HG02798 (cell line): ENCODE results near the gene ULK4.
"Not testable (repeated sequence)": the region's sequence is repeated elsewhere in the genome, so short reads cannot be mapped to it uniquely, and the experiment has no call there.

Experiments
- ATAC-seq: cut with Tn5 transposase; IDR thresholded peaks from one replicate; pipeline ENCODE4 v1.9.1; 2021; ENCODE audit warnings: mild to moderate bottlenecking; ENCODE audit not compliant: unreplicated experiment, poor library complexity

The ULK4 gene

DNA sequence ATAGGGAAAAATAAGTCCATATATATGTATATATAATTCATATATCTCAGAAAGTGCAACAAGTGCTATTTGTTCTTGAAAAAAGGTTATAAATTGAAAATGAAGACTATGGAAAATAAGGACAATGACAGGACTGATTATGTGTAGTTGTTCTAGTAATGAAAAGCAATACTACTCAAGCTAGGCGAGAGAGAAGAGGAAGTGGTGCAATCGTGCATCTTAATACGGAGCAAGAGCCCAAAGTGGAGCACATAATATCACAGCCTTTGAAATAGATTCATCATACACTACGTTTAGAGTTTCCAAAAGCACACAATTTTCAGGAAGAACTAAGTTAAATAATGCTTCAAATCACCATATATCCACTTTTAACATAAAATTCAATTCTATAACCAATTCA lies 87.9 kb downstream of the ULK4 start:
- ATAC-seq = no peak

DNA sequence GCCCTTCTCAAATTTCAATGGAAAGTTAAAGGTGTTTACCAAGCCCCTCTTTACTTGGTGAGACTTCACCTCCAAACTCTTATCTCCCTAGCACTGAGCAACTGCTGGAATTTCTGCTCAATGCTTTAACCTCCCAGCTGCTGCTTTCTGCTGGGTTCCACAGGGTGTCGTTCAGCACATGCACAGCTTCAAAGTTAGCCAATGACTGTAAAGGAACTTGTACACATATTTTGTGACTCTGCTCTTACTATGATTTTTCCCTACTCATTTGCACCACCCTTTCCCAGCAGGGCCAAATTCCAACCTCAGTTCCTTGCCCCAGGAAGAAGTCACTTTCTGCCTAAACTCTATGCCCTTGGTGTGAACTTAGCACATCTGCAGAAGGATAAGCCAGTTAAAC lies 89.7 kb downstream of the ULK4 start:
- ATAC-seq = no peak

GRCh38 chr3:41867533-41867932 lies 94.4 kb downstream of the ULK4 start:
- ATAC-seq = no peak

DNA sequence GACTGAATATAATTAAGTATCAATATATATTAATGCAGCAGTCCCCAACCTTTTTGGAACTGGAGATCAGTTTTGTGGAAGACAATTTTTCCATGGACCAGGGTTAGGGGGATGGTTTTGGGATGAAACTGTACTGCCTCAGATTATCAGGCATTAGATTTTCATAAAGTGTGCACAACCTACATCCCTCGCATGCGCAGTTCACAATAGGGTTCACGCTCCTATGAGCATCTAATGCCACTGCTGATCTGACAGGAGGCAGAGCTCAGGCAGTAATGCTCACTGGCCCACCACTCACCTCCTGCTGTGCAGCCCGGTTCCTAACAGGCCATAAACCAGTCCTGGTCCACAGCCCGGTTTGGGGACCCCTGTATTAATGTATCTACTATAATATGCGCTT lies 95.6 kb downstream of the ULK4 start:
- ATAC-seq = no peak

DNA sequence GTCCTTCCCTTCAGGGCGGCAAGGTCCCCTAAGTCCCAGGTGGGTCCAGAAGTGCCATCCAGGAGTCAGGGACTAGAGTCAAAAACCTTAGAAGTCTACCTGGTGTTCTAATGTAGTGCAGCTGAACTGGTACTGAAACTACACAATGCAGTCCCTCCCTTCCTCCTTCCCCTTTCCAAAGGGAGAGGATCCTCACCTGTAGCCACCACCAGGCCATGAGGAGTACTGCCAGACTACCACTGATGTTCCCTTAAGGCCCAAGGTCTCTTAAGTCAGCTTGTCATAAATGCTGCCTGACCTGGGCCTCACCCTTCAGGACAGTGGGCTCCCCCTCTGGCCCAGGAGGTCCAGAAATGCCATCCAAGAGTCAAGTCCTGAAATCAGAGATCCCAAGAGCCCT lies 98.9 kb downstream of the ULK4 start:
- no peak for ATAC-seq

DNA sequence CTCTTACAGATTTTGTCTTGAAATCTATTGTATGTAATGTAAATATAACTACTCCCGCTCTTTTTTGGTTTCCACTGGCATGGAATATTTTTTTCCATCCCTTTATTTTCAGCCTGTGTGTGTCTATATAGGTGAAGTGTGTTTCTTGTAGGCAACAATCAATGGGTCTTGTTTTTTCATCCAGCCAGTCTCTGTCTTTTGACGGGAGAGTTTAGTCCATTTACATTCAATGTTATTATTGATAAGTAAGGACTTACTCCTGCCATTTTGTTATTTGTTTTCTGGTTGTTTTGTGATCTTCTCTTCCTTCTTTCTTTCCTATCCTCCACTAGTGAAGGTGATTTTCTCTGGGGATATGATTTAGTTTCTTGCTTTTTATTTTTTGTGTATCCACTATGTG lies 101.4 kb downstream of the ULK4 start:
- not testable (repeated sequence) for ATAC-seq

DNA sequence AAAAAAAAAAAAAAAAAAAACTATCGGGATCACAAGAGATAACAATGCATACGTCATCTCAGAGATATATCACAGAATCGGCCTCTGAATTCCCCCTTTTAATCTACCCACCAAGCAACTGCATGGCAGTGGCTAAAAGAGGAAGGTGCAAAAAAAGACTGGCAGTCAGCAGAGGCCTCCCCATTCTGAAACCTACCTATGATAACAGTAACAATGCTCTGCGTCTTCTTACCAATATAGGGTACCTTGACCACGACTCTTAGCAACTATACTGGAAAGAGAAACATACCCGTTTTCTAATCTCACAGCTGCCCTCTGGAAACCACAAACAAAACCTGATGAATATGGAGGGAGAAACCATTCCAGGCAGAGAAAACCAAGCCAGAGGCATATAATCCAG lies 106.9 kb downstream of the ULK4 start:
- ATAC-seq = no peak

DNA sequence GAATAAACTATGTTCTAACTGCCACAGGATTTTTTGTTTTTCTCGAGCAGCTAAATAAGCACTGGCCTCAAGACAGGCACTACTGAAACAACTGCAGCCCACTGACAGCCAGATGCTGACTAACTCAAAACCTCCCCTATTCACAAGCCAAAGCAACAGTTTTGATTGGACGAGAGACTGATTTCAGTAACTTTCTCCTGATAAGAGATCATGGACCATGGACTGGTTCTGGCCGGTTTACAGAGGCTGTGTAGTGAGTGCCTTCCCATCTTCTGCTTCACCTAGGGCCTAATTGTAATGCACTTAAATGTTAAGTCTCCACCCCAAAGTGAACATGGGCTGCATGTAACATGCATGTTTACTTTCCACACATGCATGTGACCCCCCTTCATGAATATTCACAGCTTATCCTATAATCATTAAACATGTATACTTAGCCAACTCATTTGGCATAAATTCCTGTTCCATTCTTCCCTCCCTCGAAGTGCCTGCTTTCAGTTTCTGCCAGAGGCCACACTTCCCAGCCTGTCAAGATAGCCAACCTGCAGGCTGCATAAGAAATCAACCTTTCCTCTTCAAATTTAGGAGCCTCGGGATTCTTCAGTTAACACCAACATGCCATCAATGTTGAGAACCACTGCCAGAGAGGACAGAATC lies 108.2 kb downstream of the ULK4 start:
- ATAC-seq = no peak

- ATAC-seq = no peak
Measured at GRCh38 chr3:41848753-41849574, 112.9 kb downstream of the ULK4 start.

DNA sequence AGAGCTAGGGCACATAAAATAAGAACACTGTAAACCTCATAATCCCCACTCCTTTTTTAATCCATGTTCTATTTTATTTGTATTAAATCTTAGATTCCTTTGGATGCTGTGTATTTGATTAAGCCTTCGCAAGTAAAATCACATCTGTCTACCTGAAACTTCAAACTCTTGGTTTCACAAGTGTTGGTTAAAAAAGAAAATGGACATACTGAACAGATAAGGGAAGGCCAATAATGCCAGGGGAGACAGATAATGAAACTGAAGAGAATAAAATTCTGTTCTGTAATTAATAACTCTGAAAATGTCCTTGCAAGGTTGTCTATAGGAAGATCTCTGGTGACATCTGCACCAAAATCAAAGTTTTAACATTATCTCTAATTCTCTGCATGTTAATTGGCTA lies 114.2 kb downstream of the ULK4 start:
- no peak for ATAC-seq

DNA sequence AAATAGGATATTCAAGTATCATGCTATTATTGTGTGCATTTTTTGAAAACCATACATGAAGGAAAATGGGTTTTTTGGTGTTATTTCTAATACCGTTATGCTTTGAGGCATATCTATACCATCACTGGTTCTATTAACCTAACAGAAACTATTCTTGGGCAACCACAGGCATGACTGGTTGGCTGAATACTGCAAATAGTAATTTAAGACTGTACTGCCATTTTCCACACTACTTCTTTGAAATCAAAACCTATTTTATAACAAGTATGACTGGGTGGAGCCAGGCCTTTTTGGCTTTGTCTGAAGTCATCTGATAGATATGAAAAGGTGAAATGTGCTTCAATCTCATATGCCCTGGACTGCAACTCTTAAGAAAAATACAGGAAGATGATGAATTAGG lies 115.1 kb downstream of the ULK4 start:
- ATAC-seq = no peak

GRCh38 chr3:41845826-41846225 lies 116.1 kb downstream of the ULK4 start:
- ATAC-seq = no peak

DNA sequence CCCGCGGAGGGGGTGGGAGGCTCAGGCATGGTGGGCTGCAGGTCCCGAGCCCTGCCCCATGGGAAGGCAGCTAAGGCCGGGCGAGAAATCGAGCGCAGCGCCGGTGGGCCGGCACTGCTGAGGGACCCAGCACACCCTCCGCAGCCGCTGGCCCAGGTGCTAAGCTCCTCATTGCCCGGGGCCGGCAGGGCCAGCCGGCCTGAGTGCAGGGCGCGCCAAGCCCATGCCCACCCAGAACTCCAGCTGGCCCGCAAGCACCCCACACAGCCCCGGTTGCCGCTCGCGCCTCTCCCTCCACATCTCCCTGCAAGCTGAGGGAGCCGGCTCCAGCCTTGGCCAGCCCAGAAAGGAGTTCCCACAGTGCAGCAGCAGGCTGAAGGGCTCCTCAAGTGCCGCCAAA lies 117.6 kb downstream of the ULK4 start:
- not testable (repeated sequence) for ATAC-seq

DNA sequence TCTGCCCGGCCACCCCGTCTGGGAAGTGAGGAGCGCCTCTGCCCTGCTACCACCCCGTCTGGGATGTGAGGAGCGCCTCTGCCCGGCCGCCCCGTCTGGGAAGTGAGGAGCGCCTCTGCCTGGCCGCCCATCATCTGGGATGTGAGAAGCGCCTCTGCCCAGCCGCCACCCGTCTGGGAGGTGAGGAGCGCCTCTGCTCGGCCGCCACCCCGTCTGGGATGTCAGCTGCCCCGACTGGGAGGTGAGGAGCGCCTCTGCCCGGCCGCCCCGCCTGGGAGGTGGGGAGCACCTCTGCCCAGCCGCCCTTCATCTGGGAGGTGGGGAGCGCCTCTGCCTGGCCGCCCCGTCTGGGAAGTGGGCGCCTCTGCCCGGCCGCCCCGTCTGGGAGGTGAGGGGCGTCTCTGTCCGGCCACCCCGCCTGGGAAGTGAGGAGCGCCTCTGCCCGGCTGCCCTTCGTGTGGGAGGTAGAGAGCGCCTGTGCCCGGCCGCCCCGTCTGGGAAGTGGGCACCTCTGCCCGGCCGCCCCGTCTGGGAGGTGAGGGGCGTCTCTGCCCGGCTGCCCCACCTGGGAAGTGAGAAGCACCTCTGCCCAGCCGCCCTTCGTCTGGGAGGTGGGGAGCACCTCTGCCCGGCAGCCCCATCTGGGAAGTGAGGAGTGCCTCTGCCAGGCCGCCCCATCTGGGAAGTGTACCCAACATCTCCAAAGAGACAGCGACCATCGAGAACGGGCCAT lies 120.8 kb downstream of the ULK4 start:
- not testable (repeated sequence) for ATAC-seq

GRCh38 chr3:41836360-41837134 lies 125.4 kb downstream of the ULK4 start:
- ATAC-seq = no peak

DNA sequence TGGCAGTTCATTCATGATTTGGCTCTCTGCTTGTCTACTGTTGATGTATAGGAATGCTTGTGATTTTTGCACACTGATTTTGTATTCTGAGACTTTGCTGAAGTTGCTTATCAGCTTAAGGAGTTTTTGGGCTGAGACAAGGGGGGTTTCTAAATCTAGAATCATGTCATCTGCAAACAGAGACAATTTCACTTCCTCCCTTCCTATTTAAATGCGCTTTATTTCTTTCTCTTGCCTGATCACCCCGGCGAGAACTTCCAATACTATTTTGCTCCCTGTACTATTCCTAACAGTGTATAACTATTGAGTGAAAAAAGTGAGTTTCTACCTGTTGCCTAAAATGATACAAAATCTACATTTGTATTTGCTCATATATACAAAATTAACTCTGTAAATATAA lies 128.3 kb downstream of the ULK4 start:
- no peak for ATAC-seq

GRCh38 chr3:41819236-41819635 lies 142.7 kb downstream of the ULK4 start:
- no peak for ATAC-seq

DNA sequence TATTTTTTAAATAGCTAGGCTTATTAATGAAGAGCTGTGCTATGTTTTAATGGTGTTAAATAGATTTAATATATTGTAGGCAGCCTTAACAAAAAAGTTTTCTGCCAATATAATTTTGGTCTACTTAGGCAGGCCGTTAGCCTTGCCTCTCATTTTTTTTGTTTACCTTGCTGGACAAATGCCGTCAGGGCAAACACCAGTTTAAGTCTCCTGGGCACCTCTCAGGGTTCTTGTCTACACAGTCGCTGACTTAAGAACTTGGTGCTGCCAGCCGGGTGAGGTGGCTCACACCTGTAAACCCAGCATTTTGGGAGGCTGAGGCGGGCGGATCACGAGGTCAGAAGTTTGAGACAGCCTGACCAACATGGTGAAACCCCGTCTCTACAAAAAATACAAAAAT lies 153.3 kb downstream of the ULK4 start:
- no peak for ATAC-seq

GRCh38 chr3:41808152-41808551 lies 153.8 kb downstream of the ULK4 start:
- ATAC-seq = no peak

DNA sequence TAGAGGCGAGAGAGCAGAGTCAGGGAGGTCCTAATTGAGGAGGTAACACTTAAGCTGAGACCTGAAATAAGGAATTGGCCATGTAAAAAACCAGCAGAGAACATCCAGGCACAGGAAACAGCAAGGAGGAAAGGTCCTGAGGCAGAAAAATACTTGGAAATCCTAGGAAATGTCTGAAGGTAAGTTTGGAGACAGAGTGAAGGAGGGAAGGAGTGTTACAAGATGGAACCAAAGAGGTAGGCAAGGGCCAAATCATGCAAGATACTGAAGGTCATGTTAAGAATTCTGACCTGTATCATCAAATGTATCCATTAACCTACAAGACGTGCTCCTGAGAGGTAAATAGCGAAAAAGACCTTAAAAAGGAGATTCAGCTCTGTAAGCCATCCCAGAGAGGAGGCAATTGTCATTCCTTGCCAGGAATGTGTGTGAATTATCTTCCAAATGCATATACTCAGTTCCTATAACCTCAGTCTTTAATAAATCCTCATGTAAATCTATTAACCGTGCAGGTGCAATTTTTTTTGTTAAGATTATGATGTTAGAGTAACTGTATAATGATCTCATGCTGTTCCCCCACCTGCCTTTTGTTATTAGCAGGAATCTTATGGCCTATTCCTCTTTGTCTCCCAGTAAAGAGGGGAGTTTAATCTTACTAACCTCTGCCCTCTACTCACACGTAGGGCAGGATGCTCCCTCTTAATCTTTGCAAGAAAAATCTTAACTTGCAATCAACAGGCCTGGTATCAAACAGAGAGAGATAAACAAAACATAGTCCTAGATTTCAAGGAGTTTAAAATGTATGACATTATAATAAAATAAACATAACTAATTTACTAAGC lies 166.9 kb downstream of the ULK4 start:
- ATAC-seq = no peak
